NCI-H187 (cell line): ENCODE measurements around the gene RPN1.
A peak's percentile ranks its signal among the peaks of the same experiment; 100 is the strongest.
"Not testable (repeated sequence)": the region's sequence is repeated elsewhere in the genome, so short reads cannot be mapped to it uniquely, and the experiment has no call there.

ENCODE experiments used
- DNase-seq, 2 experiments: peaks; one replicate each; lab custom pipeline; 2025; lab: John Stamatoyannopoulos, UW

The RPN1 gene

GRCh38 chr3:128609294-128609693 is 41.3 kb downstream of the RPN1 start:
- DNase-seq: no peak

- DNase-seq: no peak
Observed at GRCh38 chr3:128607710-128608048, 42.9 kb downstream of the RPN1 start.

- DNase-seq: no peak
Observed at GRCh38 chr3:128606094-128606493, 44.5 kb downstream of the RPN1 start.

GRCh38 chr3:128605091-128606046 is 45.2 kb downstream of the RPN1 start:
- no peak for DNase-seq

GRCh38 chr3:128603811-128604775 is 46.5 kb downstream of the RPN1 start:
- DNase-seq: no peak

- no peak for DNase-seq
Observed at GRCh38 chr3:128603313-128603712, 47.3 kb downstream of the RPN1 start.

- DNase-seq: no peak
Observed at GRCh38 chr3:128598884-128599664, 51.5 kb downstream of the RPN1 start.

- no peak for DNase-seq
Observed at GRCh38 chr3:128597900-128598299, 52.7 kb downstream of the RPN1 start.

- DNase-seq: no peak
Observed at GRCh38 chr3:128592864-128593263, 57.8 kb downstream of the RPN1 start.

GRCh38 chr3:128591738-128592426 is 58.7 kb downstream of the RPN1 start:
- no peak for DNase-seq

GRCh38 chr3:128590948-128591347 is 59.7 kb downstream of the RPN1 start:
- DNase-seq: no peak

- not testable (repeated sequence) for DNase-seq
Observed at GRCh38 chr3:128589985-128590384, 60.6 kb downstream of the RPN1 start.

GRCh38 chr3:128588147-128588546 is 62.5 kb downstream of the RPN1 start:
- DNase-seq: no peak

- no peak for DNase-seq
Observed at GRCh38 chr3:128587391-128587790, 63.2 kb downstream of the RPN1 start.

GRCh38 chr3:128586932-128587331 is 63.7 kb downstream of the RPN1 start:
- not testable (repeated sequence) for DNase-seq

- not testable (repeated sequence) for DNase-seq
Observed at GRCh38 chr3:128586391-128586790, 64.2 kb downstream of the RPN1 start.

- no peak for DNase-seq
Observed at GRCh38 chr3:128585974-128586373, 64.6 kb downstream of the RPN1 start.

- no peak for DNase-seq
Observed at GRCh38 chr3:128585189-128585588, 65.4 kb downstream of the RPN1 start.

- peak in 1 of 2 experiments; percentile 26 for DNase-seq
Observed at GRCh38 chr3:128584412-128585020, 66.1 kb downstream of the RPN1 start.

GRCh38 chr3:128581566-128581965 is 69.1 kb downstream of the RPN1 start:
- no peak for DNase-seq

GRCh38 chr3:128579927-128580326 is 70.7 kb downstream of the RPN1 start:
- DNase-seq: no peak
